Stimulated activated CD4-positive, alpha-beta T cell treated with anti-CD3 and anti-CD28 coated beads, Interleukin-12 subunit alpha, Interleukin-12 subunit beta, amount 100 ng/mL, for 4 hours (primary cell): ENCODE data around the gene MMAB.
A peak's percentile ranks its signal among the peaks of the same experiment; 100 is the strongest.

Experiments used
- DNase-seq: peaks from one replicate; pipeline ENCODE4 v3.0.0-alpha.2; 2020

The MMAB gene

DNA sequence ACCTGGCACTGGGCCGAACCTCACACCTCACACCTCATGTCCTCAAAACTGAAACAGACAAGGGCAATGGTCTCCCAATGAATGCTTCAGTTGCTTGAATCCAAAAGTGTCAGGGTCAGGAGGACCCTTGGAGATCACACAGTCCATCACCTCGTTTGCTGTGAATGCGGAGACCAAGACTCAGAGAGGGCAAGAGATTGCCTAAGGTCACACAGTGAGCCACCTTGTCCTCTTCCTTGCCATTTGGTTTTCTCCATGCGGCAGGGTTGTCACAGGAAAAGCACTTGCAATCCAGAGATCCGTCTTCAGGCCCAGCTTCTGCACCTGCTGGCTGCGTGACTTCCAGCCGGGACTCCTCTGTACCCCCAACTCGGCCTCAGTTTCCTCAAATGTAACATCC, 28.3 kb upstream of the MMAB start:
- no peak for DNase-seq

DNA sequence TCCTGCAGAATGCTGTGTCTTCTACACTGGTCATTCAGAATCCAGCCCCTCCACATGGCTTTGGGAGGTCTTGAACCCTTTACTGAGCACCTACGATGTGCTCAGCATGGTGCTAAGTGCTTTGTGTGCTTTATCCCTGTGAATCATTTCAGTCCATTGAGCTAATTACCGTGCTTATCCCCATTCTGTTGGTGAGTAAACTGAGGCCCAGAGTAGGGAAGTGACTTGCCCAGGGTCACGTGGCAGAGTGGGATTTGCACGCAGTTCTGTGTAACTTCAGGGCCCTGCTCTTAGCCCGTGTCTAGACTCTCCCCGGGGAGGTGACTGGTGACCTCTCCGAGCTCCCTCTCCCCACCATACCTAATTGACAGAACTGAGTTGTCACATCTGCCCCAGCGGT, 27.7 kb upstream of the MMAB start:
- no peak for DNase-seq

DNA sequence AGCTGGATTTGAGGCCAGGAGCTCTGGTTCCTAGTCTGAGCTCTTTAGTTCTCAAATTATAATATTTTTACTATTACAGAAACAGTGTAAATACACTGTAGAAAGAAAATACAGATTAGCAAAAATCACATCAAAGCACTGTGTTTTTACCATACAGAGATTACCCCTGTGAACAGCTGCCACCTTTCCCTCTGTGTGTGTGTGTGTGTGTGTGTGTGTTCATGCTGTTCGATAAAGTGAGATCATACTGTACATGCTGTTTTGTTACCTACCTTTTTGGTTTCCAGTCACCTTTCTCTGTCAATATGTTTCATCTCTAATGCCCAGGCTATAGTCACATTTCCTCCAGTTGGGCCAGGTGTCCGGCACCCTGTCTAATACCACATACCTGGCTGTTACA, 27.2 kb upstream of the MMAB start:
- no peak for DNase-seq

DNA sequence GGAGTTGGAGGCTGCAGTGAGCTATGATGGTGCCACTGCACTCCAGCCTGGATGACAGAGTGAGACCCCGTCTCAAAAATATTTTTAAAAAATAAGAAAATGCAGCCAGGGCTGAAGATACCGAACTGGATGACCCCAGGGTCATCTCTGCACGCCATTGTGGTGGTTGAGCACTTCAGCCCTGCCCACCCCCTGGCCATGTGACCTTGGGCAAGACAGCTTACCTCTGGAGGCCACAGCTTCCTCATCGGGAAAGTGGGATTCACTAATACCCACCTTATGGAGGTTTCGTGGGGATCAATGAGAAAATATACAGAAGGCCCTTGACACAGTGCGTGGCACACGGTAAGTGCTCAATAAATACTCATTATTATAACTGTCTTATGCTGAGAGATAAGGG, 25.8 kb upstream of the MMAB start:
- no peak for DNase-seq

- DNase-seq: no peak
Measured at GRCh38 chr12:109598428-109598854, 25.1 kb upstream of the MMAB start.

- DNase-seq: peak; percentile 57
Measured at GRCh38 chr12:109597795-109598427, 24.6 kb upstream of the MMAB start.

DNA sequence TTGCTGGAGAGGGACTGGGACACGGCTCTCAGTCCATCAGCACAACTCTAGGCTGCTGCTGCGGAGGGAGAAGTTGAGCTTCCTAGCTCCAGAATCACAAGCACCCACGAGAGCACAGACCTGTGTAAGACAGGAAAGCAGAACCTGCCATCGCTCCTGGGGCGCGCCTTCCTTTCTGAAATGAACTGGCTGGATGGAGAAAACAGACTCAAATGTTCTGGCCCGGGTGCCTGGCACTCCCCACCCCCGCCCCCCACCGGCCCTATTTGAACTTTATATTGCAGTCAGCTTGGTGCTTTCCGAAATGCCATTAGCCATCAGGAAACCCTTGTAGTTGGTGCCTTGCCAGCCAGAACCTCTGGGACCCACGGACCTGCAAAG, 24.1 kb upstream of the MMAB start:
- DNase-seq: no peak

GRCh38 chr12:109596418-109597244, 23.3 kb upstream of the MMAB start:
- no peak for DNase-seq

DNA sequence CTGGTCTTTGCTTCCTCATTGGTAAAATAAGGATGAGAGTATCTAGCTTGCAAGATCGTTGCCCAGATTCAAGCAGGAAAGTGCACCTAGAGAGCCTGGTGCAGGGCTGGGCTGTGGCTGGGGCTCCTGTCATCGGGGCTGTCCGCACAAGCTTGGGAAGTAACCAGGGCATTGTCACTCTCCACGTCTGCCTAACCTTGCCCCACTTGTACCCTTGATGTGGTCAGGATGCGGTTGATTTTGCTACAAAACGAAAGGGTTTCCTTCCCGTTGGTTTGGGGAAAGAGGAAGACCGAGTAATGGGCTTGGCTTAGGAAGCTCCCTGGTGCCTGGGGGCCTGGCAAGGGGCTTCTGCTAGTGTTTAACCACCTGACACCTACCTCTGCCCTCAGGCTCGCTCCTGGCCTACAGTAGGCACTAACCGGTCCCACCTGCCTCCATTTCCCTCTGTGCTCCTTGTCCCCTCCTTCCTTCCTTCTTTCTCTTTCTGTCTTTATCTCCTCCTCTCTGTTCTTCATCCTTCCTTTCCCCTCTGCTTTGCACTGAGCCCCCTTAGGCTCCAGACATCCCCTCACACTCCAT, 22.1 kb upstream of the MMAB start:
- DNase-seq: no peak

- DNase-seq: no peak
Measured at GRCh38 chr12:109594556-109595317, 21.4 kb upstream of the MMAB start.

GRCh38 chr12:109592905-109593272, 19.6 kb upstream of the MMAB start:
- DNase-seq: no peak

DNA sequence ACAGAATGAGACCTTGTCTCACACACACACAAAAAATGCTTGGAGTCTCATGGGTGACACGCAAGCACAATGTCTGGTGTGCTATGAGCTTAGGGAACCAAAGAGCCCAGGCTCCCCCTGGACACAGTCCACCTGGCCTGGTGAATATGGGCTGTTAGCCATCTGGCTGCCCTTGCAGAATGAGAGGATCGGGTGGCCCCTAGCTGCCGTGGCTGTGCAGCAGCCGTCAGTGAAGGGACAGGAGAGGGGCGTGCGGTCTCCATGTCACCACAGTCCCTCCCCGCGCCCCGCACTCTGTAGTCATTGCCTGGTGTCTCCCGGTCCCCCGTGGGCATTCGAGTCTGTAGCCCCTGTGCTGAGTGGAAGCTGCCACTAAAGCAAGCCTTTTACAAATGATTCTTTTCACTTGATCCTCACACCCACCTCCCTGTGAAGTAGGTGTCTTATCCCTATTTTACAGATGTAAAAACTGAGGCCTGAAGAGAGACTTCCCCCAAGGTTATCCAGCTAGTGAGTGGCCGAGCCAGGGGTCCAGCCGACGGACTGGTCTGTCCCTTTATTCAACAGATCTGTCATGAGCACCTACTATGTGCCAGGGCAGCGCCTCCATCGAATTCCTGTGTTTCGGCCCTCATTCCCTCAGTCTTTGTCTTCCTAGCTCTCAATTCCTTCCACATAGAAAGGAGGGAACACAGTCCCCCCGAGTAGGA, 19.0 kb upstream of the MMAB start:
- no peak for DNase-seq

DNA sequence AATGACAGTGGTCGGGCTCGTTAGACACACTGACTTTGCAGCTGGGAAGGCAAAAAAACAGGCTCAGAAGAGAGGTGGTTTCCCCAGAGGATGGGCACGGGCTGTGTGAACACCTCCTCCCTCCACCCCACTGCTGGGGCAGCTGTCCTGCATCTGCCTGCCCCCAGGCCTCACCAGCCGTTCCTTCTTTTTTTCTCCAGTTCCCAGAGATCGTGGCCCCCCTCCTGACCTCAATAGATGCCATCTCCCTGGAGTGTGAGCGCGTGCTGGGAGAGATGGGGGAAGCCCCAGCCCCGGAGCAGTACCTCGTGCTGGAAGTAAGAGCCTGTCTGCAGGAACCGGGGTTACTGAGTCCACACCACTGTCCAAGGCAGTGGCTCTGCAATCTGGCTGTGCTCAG, 17.7 kb upstream of the MMAB start:
- DNase-seq: no peak

GRCh38 chr12:109590566-109590965, 17.3 kb upstream of the MMAB start:
- no peak for DNase-seq

DNA sequence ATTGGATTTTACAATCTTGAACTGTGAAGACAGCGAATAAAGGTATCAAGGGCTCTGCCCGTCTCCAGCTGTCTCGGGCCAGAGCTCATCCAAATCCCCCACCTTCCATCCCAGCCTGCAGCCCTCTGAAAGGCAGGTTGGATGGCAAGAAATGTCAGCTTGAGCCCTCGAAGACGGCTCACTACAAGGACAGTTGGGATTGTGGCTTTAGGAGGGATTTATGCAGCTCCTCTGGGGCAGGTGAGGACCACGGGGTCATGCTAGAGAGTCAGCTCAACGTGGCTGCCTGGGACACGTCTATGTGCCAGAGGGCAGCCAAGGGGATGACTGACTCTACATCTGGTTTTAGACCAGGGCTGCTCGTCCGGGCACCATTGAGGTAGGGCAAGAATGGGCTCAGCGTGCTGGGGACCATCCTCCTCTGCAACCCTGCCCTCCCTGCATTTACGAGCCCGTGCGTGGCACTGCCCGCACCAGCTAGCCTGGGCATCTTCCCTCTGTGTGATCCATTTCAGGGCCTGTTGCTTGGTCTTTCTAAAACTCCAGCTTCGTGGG, 16.5 kb upstream of the MMAB start:
- DNase-seq: no peak

DNA sequence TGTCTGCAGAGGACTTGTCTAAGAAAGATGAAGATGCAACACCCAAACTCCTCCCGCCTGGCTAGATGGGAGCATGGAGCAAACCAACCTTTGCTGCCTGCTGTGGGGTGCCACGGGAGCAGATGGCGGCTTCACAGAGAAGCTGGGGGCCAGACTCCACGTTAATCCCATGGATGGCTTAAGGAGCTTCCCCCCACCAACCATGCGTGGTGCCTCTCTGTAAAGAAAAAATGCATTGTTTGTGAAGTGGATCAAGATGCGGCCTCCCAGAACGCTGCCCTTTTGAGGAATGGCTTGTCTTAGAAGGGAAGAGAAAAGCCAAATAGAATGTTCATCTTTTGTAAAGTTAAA, 15.9 kb upstream of the MMAB start:
- no peak for DNase-seq

DNA sequence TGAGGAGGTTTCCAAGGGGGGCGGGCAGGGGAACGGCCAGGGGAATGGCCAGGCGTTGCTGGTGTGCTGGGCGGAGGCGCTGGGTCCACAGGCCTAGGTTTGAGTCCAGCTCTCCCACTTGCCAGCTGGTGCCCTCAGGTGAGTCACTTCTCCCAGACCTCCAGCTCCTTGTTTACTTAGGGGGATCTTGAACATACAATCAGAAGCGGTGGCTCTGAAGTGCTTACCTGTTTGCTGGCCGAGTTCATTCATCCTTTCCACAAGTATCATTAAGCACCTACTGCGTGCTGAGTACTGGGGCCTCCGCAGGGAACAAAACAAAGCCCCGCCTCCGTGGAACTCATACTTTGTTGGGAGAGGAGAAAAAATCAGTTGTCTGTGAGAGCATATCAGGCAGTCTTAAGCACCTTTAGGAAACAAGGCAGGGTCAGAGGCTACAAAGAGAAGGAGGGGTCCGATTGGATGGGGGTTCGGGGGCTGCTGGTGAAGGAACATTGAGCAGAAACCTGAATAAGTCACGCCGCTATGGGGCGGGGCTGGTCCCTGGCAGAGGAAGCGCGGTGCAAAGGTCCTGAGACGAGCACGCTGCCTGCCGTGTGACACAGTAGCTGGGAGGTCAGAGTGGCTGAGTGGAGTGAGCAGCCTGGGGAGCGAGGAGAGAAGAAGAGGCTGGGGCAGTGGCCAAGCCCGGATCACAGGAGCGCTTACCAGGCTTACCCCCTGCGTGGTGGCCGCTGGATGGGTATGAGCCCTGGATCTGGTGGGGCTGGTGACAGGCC, 15.3 kb upstream of the MMAB start:
- no peak for DNase-seq

DNA sequence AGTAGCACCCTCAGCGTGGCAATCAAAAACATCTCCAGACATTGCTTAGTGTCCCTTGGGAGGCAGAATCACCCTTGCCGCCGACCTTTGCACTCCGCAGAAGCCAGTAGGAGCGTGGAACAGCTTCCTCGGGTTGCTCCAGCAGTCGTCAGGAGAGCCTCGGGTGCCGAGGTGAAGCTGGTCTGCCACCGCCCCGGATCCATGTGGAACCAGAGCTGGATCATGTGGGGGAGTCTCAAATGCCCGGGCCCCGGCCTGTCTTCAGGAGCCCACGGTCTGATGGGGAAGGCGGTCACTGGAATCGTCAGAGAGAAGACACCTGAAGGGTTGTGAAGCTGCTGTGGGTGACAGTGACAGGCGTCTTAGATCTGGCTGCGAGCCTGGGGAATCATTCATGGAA, 14.6 kb upstream of the MMAB start:
- DNase-seq: no peak

DNA sequence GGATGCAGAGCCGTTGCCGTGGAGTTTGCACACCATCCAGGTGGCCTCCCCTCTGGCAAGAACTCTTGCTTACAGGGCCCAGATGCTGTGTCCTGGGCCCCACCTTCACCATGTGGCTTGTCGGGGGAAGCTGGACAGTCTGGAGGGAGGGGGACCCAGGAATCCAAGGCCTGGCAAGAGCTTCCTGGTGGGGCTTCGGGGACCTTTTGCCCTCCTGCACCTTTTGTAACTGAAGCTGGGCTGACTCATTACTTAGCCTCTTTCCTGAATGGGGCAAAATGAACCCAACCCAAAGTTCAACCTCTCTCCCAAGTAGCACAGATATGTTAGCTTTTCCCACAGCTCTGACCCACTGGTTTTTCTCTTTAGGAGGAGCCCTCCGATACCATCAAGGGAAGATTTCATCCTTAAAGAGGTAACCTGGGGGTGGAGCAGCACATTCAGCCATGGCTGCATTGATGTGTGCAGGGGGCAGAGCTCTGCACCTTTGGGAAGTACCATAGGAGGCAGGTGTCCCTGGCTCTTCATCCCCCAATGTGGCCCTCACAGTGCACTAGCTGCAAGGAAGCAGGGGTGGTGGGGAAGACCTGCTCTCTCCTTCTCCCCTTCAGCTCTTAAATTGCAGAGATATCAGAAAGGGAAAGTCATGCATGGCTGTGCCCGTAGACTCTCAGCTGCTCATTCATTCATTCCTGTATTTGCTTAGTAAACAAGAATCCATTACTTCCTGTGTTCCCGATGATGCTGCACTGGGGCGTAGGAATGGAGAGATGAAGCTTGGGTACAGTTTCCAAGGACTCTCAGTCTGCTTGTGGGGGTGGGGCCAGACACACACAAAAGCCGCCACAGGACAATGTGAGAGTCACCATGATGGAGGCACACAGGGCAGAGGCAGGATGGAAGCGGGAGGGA, 13.3 kb upstream of the MMAB start:
- DNase-seq: no peak

DNA sequence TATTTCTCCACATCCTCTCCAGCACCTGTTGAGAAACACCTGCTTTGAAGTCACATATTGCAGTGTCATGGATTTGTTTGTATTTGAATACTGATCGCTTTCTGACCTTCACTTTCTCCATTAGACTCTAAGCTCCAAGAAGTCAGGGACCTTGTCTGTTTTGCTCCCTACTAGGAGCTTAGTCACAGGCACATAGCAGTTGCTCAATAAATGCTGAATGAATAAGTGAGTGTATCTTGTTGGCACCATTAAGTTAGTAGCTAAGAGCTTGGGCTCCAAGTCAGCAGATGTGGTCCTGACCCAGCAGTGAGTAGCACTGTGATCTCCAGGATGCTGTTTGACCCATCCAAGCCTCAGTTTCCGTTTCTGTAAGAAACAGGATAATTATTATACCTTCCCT, 10.4 kb upstream of the MMAB start:
- no peak for DNase-seq

GRCh38 chr12:109582636-109583035, 9.3 kb upstream of the MMAB start:
- no peak for DNase-seq
